ENCODE results near the gene KREMEN1.

The KREMEN1 gene

DNA sequence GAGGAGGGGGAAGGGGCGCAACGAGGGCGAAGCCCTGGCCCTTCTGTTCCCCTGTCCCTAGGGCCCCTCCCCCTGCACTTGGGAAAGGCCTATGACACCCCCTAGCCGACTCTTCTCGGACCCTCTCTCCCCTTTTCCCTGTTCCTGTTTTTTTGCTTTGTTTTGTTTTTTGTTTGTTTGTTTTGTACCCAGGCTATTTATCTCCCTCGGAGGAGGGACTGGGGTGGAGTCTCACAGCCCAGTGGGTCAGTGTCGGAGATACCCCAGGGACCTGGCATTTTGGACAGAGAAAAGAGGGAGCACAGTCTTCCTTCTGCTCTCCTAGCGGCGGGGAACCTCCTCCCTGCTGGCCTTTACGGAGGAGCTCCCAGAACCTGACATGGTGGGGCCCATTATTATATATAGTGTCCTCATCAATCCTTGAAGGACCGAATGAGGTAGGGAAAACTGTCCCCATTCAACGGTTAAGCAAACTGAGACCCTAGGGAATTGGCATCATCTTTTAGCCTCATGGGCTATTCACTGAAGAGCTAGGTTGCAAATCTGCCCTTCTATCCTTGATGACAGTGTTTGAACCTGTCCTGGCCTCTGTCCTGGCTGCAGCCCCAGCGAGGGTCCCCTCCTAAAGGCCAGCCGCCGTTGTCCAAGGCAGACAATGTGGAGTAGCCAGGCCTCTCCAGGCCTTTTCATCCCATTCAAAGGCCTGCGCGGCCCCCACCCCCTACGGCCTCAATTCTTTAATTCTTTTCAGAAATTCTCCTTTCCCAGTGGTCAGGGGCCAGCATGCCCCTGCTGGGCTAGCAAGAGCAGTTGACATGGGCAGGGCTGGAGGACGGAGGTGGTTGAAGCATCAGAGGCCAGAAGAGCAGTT, 133.8 kb downstream of the KREMEN1 start:
- TF ChIP-seq, protein P1, sequence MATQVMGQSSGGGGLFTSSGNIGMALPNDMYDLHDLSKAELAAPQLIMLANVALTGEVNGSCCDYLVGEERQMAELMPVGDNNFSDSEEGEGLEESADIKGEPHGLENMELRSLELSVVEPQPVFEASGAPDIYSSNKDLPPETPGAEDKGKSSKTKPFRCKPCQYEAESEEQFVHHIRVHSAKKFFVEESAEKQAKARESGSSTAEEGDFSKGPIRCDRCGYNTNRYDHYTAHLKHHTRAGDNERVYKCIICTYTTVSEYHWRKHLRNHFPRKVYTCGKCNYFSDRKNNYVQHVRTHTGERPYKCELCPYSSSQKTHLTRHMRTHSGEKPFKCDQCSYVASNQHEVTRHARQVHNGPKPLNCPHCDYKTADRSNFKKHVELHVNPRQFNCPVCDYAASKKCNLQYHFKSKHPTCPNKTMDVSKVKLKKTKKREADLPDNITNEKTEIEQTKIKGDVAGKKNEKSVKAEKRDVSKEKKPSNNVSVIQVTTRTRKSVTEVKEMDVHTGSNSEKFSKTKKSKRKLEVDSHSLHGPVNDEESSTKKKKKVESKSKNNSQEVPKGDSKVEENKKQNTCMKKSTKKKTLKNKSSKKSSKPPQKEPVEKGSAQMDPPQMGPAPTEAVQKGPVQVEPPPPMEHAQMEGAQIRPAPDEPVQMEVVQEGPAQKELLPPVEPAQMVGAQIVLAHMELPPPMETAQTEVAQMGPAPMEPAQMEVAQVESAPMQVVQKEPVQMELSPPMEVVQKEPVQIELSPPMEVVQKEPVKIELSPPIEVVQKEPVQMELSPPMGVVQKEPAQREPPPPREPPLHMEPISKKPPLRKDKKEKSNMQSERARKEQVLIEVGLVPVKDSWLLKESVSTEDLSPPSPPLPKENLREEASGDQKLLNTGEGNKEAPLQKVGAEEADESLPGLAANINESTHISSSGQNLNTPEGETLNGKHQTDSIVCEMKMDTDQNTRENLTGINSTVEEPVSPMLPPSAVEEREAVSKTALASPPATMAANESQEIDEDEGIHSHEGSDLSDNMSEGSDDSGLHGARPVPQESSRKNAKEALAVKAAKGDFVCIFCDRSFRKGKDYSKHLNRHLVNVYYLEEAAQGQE (IDR thresholded peaks at IDR 0.05; ENCODE audit: insufficient replicate concordance, low read depth) = no peak
- no peak for TF ChIP-seq SPI1 (IDR thresholded peaks at IDR 0.05; ENCODE audit: borderline replicate concordance, low read depth)
- TF ChIP-seq, protein P2, sequence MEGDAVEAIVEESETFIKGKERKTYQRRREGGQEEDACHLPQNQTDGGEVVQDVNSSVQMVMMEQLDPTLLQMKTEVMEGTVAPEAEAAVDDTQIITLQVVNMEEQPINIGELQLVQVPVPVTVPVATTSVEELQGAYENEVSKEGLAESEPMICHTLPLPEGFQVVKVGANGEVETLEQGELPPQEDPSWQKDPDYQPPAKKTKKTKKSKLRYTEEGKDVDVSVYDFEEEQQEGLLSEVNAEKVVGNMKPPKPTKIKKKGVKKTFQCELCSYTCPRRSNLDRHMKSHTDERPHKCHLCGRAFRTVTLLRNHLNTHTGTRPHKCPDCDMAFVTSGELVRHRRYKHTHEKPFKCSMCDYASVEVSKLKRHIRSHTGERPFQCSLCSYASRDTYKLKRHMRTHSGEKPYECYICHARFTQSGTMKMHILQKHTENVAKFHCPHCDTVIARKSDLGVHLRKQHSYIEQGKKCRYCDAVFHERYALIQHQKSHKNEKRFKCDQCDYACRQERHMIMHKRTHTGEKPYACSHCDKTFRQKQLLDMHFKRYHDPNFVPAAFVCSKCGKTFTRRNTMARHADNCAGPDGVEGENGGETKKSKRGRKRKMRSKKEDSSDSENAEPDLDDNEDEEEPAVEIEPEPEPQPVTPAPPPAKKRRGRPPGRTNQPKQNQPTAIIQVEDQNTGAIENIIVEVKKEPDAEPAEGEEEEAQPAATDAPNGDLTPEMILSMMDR (IDR thresholded peaks at IDR 0.05; ENCODE audit: insufficient read depth, low read length) = no peak
- TF ChIP-seq GABPA (IDR thresholded peaks at IDR 0.05; ENCODE audit: low read depth) = no peak
- no peak for TF ChIP-seq POLR2AphosphoS5 (IDR thresholded peaks at IDR 0.05; ENCODE audit: low read depth)
- H3K27ac ChIP-seq (replicated peaks) = no peak overlapping the region
- no peak for DNase-seq (ENCODE audit: low read depth in 1 of 2, low spot score in 1 of 2)
- H3K4me3 ChIP-seq (replicated peaks; ENCODE audit: insufficient read depth, low read length) = no peak overlapping the region; the same call in 1 of the 2 replicates
- no peaks in the 10 kb centered on the region for H3K27me3 ChIP-seq (ENCODE audit: insufficient read depth, poor library complexity, severe bottlenecking)

DNA sequence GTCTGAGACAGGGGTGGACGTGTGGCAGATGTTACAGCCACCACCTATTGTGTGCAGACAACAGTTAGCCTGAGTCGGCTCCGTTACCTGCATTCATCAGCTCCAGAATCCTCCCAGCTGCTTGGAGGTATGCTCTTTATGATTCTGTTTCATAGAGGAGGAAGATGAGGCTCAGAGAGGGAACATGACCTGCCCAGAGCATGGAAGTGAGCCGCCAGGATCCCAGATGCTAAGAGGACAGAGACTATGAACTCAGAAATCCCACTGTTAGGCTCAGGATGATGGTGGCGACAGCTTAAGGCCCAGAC, 134.4 kb downstream of the KREMEN1 start:
- no peak overlapping the region for H3K27ac ChIP-seq (replicated peaks)
- H3K27me3 ChIP-seq (ENCODE audit: insufficient read depth, poor library complexity, severe bottlenecking) = no peaks in the 10 kb centered on the region
- TF ChIP-seq POLR2AphosphoS5 (IDR thresholded peaks at IDR 0.05; ENCODE audit: low read depth) (no peak), SPI1 (IDR thresholded peaks at IDR 0.05; ENCODE audit: borderline replicate concordance, low read depth) (no peak), GABPA (IDR thresholded peaks at IDR 0.05; ENCODE audit: low read depth) (no peak)
- TF ChIP-seq, protein P2 (IDR thresholded peaks at IDR 0.05; ENCODE audit: insufficient read depth, low read length) = no peak
- TF ChIP-seq, protein P1 (IDR thresholded peaks at IDR 0.05; ENCODE audit: insufficient replicate concordance, low read depth) = no peak
- H3K4me3 ChIP-seq (replicated peaks; ENCODE audit: insufficient read depth, low read length) = no peak overlapping the region
- no peak for DNase-seq (ENCODE audit: low read depth in 1 of 2, low spot score in 1 of 2)

DNA sequence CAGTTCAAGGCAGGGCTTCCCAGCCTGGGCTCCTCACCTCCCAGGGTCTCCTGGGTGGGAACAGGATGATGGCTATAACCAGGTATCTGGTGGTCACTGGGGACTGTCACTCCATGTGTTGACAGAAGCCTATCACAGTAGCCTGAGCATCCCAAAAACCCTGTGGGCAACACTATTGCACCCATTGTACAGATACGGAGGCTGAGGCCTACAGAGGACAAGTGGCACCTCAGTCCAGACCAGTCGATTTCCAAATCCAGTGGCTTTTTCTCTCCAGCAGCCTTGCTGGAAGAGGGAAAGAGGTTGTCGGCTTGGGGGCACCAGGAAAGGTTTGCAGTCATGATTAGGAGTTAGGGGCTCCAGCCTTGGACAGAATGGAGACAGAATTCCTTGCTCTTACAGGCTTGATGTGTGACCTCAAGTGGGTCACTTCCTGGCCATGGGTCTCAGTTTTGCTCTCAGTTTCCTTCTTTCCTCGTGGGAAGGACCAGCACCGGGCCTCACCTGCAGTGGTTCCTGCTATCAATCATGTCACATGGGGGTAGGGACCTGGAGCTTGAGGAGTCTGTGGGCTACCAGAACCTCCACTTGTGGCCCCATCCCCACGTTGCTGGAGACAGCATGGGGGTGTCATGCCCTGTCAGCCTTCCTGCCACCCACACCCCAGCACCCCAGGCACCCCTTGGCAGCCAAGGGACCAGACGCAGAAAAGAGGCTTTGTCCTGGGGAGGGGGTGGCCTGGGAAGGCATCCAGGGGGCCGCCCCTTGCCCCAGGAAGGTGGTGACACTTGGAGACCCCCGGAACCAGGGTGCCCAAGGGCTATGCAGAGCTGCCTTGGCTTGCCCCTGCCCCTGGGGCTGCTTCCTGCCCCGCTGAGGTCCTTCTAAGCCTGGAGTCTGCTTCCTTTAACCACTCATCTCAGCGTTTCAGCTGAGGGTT, 135.0 kb downstream of the KREMEN1 start:
- H3K4me3 ChIP-seq (replicated peaks; ENCODE audit: insufficient read depth, low read length) = no peak overlapping the region
- no peak for TF ChIP-seq SPI1 (IDR thresholded peaks at IDR 0.05; ENCODE audit: borderline replicate concordance, low read depth)
- TF ChIP-seq, protein P1 (IDR thresholded peaks at IDR 0.05; ENCODE audit: insufficient replicate concordance, low read depth) = no peak
- TF ChIP-seq, protein P2 (IDR thresholded peaks at IDR 0.05; ENCODE audit: insufficient read depth, low read length) = no peak
- TF ChIP-seq POLR2AphosphoS5 (IDR thresholded peaks at IDR 0.05; ENCODE audit: low read depth) = no peak
- no peak for TF ChIP-seq GABPA (IDR thresholded peaks at IDR 0.05; ENCODE audit: low read depth)
- H3K27me3 ChIP-seq (ENCODE audit: insufficient read depth, poor library complexity, severe bottlenecking) = no peaks in the 10 kb centered on the region
- DNase-seq (ENCODE audit: low read depth in 1 of 2, low spot score in 1 of 2) = no peak
- no peak overlapping the region for H3K27ac ChIP-seq (replicated peaks)

Data from HL-60 (cell line).